NCI-H446 treated with DMSO at 0.1 percent for 48 hours (cell line): ENCODE data around the gene SDC3.
"Not testable (repeated sequence)": the region's sequence is repeated elsewhere in the genome, so short reads cannot be mapped to it uniquely, and the experiment has no call there.

ENCODE experiments used
- DNase-seq: peaks from one replicate; lab custom pipeline; 2025; lab: John Stamatoyannopoulos, UW

The SDC3 gene

GRCh38 chr1:30875197-30875596 lies 33.4 kb downstream of the SDC3 start:
- no peak for DNase-seq

- no peak for DNase-seq
Measured at GRCh38 chr1:30874176-30874575, 34.4 kb downstream of the SDC3 start.

GRCh38 chr1:30872948-30873263 lies 35.7 kb downstream of the SDC3 start:
- DNase-seq: no peak

- DNase-seq: peak; percentile 41
Measured at GRCh38 chr1:30872033-30872947, 36.3 kb downstream of the SDC3 start.

- no peak for DNase-seq
Measured at GRCh38 chr1:30871276-30871871, 37.2 kb downstream of the SDC3 start.

- DNase-seq: no peak
Measured at GRCh38 chr1:30870656-30871055, 37.9 kb downstream of the SDC3 start.

GRCh38 chr1:30870035-30870434 lies 38.5 kb downstream of the SDC3 start:
- DNase-seq: no peak

GRCh38 chr1:30868833-30869435 lies 39.6 kb downstream of the SDC3 start:
- no peak for DNase-seq

GRCh38 chr1:30868057-30868456 lies 40.5 kb downstream of the SDC3 start:
- not testable (repeated sequence) for DNase-seq

GRCh38 chr1:30867537-30867936 lies 41.0 kb downstream of the SDC3 start:
- no peak for DNase-seq

- no peak for DNase-seq
Measured at GRCh38 chr1:30866594-30866993, 42.0 kb downstream of the SDC3 start.

GRCh38 chr1:30864681-30865080 lies 43.9 kb downstream of the SDC3 start:
- DNase-seq: no peak

- DNase-seq: no peak
Measured at GRCh38 chr1:30863858-30864604, 44.5 kb downstream of the SDC3 start.

- DNase-seq: no peak
Measured at GRCh38 chr1:30860320-30860652, 48.3 kb downstream of the SDC3 start.

- DNase-seq: no peak
Measured at GRCh38 chr1:30857964-30858363, 50.6 kb downstream of the SDC3 start.

- no peak for DNase-seq
Measured at GRCh38 chr1:30857062-30857461, 51.5 kb downstream of the SDC3 start.

- DNase-seq: peak; percentile 85
Measured at GRCh38 chr1:30856260-30856790, 52.2 kb downstream of the SDC3 start.

GRCh38 chr1:30855686-30856259 lies 52.8 kb downstream of the SDC3 start:
- no peak for DNase-seq

- DNase-seq: no peak
Measured at GRCh38 chr1:30853350-30853749, 55.2 kb downstream of the SDC3 start.

GRCh38 chr1:30852026-30852425 lies 56.5 kb downstream of the SDC3 start:
- no peak for DNase-seq

- no peak for DNase-seq
Measured at GRCh38 chr1:30851286-30851685, 57.3 kb downstream of the SDC3 start.

GRCh38 chr1:30850607-30851006 lies 58.0 kb downstream of the SDC3 start:
- DNase-seq: no peak
